K562 (cell line): ENCODE results near the gene PACSIN3. TPM values are rescaled to one million over a fixed set of nuclear protein-coding genes. Genes with fewer than 3 reads are reported as not detected.

Experiments
- CCNT2 ChIP-seq: IDR thresholded peaks from 2 replicates; pipeline ENCODE4 v1.6.1; 2011; ENCODE audit warnings: borderline replicate concordance, low read depth, mild to moderate bottlenecking, moderate library complexity, mixed read lengths, low read length; ENCODE audit not compliant: insufficient read length; ENCODE audit errors: extremely low read depth
- CHCHD3 ChIP-seq: fragments of 250-450 bp; sonication (Bioruptor Pico); IDR thresholded peaks from 2 replicates; pipeline ENCODE4 v2.1.2; 2022; ENCODE audit warnings: mild to moderate bottlenecking
- CTCFL ChIP-seq: IDR thresholded peaks from 2 replicates; pipeline ENCODE4 v1.6.1; 2011; ENCODE audit warnings: borderline replicate concordance, low read depth, mild to moderate bottlenecking, moderate library complexity, low read length; ENCODE audit not compliant: insufficient read depth, poor library complexity, severe bottlenecking
- HMGXB4 ChIP-seq: sonication (generic); formaldehyde crosslinking; IDR thresholded peaks from 2 replicates; pipeline ENCODE4 v1.8.1; 2023; ENCODE audit warnings: mild to moderate bottlenecking, missing genetic modification reagents
- NBN ChIP-seq: fragments of 450-650 bp; IDR thresholded peaks from 2 replicates; pipeline ENCODE4 v1.6.1; 2016; ENCODE audit warnings: low read depth, mild to moderate bottlenecking
- NKRF ChIP-seq: fragments of 450-650 bp; IDR thresholded peaks from 2 replicates; pipeline ENCODE4 v1.6.1; 2016; ENCODE audit warnings: borderline replicate concordance
- TBP ChIP-seq: optimal IDR thresholded peaks from 2 replicates; pipeline ENCODE3; 2011; ENCODE audit warnings: low read depth, low read length, improper control_type of control experiment
- ZBTB7A ChIP-seq: IDR thresholded peaks from 2 replicates; pipeline ENCODE4 v1.6.1; 2011; ENCODE audit warnings: low read depth, mild to moderate bottlenecking, low read length, moderate library complexity, borderline replicate concordance; ENCODE audit not compliant: control insufficient read depth
- ZC3H11A ChIP-seq: IDR thresholded peaks from 2 replicates; pipeline ENCODE4 v1.6.1; 2012; ENCODE audit warnings: low read depth, low read length, improper control_type of control experiment
- ZKSCAN1 ChIP-seq: fragments of 150-350 bp; IDR thresholded peaks from 2 replicates; pipeline ENCODE4 v1.6.1; 2016; ENCODE audit warnings: low read depth, low read length
- ZNF232 ChIP-seq: sonication (generic); formaldehyde crosslinking; IDR thresholded peaks from 2 replicates; pipeline ENCODE4 v1.8.0; 2022; ENCODE audit warnings: mild to moderate bottlenecking, missing genetic modification reagents
- ZNF384 ChIP-seq: IDR thresholded peaks from 2 replicates; pipeline ENCODE4 v1.6.1; 2012; ENCODE audit warnings: low read depth, low read length, improper control_type of control experiment
- ZNF395 ChIP-seq: fragments of 200-800 bp; sonication (Bioruptor generic); IDR thresholded peaks from 2 replicates; pipeline ENCODE4 v1.6.1; 2017; ENCODE audit warnings: missing genetic modification characterization, missing compliant biosample characterization
- ZZZ3 ChIP-seq: fragments of 450-650 bp; IDR thresholded peaks from 2 replicates; pipeline ENCODE4 v1.6.1; 2016; ENCODE audit warnings: antibody characterized with exemption, mild to moderate bottlenecking, moderate library complexity
- polyA plus RNA-seq, 8 experiments: library from polyadenylated mRNA; depleted of rRNA in 4 of 8; stranded (reverse) in 5 of 8; unstranded in 3 of 8; fragments of >200 nt; fragmentation: Nextera tagmentation in 2 of 8; fragmentation: Illumina TruSeq in 1 of 8; extraction: Ambion mirVana in 2 of 8; extraction: Trizol in 1 of 8; gene quantifications; 2 replicates each; pipeline versions ENCODE4 v1.2.1 to v1.2.3, GENCODE V29; 2011 to 2014; ENCODE audit warnings: inconsistent platforms in 1 of 8, missing spikeins in 1 of 8
- total RNA-seq, 7 experiments: library from RNA; depleted of rRNA in 6 of 7; stranded (reverse); fragments of >200 nt in 6 of 7; fragmentation: Illumina TruSeq in 2 of 7; extraction: Trizol in 2 of 7; gene quantifications; 2 replicates each; pipeline versions ENCODE4 v1.2.1 to v1.2.3, GENCODE V29; 2011 to 2021; ENCODE audit warnings: low replicate concordance in 1 of 7
- TF ChIP-seq, protein P1 (sequence below), 3 experiments: IDR thresholded peaks in 2 of 3; conservative IDR thresholded peaks in 1 of 3; 2 replicates each; pipeline ENCODE4 v1.5.1; 2011 to 2012; ENCODE audit warnings: low read length in 3 of 3, mild to moderate bottlenecking in 3 of 3, control low read depth in 2 of 3, improper control_type of control experiment in 1 of 3, inconsistent platforms in 1 of 3, low read depth in 1 of 3, mixed read lengths in 1 of 3, moderate library complexity in 1 of 3; ENCODE audit not compliant: insufficient read depth in 2 of 3
- TF ChIP-seq, protein P2 (sequence below): sonication (generic); formaldehyde crosslinking; IDR thresholded peaks from 2 replicates; pipeline ENCODE4 v1.8.1; 2022; ENCODE audit warnings: missing genetic modification reagents

Gene PACSIN3
- total and polyA plus RNA-seq, 9 of the 15 experiments (the other 6 are each of a cell fraction or from before 2014, with no cell fraction given): 0.13 to 18.1 (median 7.1) TPM

GRCh38 chr11:47177229-47177845, 8.9 kb downstream of the PACSIN3 start (continued):
- TF ChIP-seq ZNF395 (0 out of 2 replicates have a peak, but pooled peaks have one; percentile 21), ZNF384 (peak; percentile 73), CCNT2 (peak; percentile 7), ZNF232 (CRISPR knock-in tag) (no peak), CHCHD3 (no peak), HMGXB4 (CRISPR knock-in tag) (no peak), NKRF (peak; percentile 88), ZKSCAN1 (no peak), ZZZ3 (no peak), NBN (0 out of 2 replicates have a peak, but pooled peaks have one; percentile 36), ZC3H11A (no peak), ZBTB7A (peak; percentile 87; the same call in 1 of the 2 replicates), CTCFL (peak; percentile 52), TBP (no peak)
- TF ChIP-seq, protein P1, sequence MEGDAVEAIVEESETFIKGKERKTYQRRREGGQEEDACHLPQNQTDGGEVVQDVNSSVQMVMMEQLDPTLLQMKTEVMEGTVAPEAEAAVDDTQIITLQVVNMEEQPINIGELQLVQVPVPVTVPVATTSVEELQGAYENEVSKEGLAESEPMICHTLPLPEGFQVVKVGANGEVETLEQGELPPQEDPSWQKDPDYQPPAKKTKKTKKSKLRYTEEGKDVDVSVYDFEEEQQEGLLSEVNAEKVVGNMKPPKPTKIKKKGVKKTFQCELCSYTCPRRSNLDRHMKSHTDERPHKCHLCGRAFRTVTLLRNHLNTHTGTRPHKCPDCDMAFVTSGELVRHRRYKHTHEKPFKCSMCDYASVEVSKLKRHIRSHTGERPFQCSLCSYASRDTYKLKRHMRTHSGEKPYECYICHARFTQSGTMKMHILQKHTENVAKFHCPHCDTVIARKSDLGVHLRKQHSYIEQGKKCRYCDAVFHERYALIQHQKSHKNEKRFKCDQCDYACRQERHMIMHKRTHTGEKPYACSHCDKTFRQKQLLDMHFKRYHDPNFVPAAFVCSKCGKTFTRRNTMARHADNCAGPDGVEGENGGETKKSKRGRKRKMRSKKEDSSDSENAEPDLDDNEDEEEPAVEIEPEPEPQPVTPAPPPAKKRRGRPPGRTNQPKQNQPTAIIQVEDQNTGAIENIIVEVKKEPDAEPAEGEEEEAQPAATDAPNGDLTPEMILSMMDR (IDR thresholded peaks at IDR 0.05 in 2 of 3, conservative IDR thresholded peaks at IDR 0.05 in 1 of 3; ENCODE audit: insufficient read depth in 2 of 3, low read depth in 1 of 3, low read length in 3 of 3): peak; percentile 68 to 80 (median 73)
- TF ChIP-seq, protein P2, sequence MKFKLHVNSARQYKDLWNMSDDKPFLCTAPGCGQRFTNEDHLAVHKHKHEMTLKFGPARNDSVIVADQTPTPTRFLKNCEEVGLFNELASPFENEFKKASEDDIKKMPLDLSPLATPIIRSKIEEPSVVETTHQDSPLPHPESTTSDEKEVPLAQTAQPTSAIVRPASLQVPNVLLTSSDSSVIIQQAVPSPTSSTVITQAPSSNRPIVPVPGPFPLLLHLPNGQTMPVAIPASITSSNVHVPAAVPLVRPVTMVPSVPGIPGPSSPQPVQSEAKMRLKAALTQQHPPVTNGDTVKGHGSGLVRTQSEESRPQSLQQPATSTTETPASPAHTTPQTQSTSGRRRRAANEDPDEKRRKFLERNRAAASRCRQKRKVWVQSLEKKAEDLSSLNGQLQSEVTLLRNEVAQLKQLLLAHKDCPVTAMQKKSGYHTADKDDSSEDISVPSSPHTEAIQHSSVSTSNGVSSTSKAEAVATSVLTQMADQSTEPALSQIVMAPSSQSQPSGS: no peak
